Adrenal gland (tissue), 12 donors: Measurements from ENCODE around the gene ACAD8. TPM values are rescaled to one million over a fixed set of nuclear protein-coding genes. Genes with fewer than 3 reads are reported as not detected.

Source experiments
- DNase-seq, 7 donors: peaks; one replicate each; pipeline ENCODE4 v3.0.0-alpha.2; 2019 to 2020
- H3K27ac ChIP-seq, 5 donors: fragments of 200-600 bp; sonication (generic) in 4 of 5; 1 replicate in 3 of 5; 2 replicates in 2 of 5; pipeline versions ENCODE4 v1.5.1 to v1.8.0; 2016 to 2020; ENCODE audit warnings: mild to moderate bottlenecking in 1 of 5
- H3K27me3 ChIP-seq: fragments of 200-600 bp; 2 replicates; pipeline ENCODE4 v1.8.0; 2021
- H3K36me3 ChIP-seq, 2 donors: fragments of 200-600 bp; replicated peaks in 1 of 2; 1 replicate in 1 of 2; 2 replicates in 1 of 2; pipeline versions ENCODE4 v1.5.1 to v1.8.0; 2018 to 2022
- H3K4me1 ChIP-seq, 2 donors: fragments of 200-600 bp; replicated peaks in 1 of 2; 1 replicate in 1 of 2; 2 replicates in 1 of 2; pipeline versions ENCODE4 v1.5.1 to v1.8.0; 2018 to 2021
- H3K4me3 ChIP-seq, 4 donors: fragments of 200-600 bp; sonication (generic) in 3 of 4; one replicate each; pipeline ENCODE4 v1.5.1; 2016 to 2018
- H3K9me3 ChIP-seq, 3 donors: fragments of 200-600 bp; sonication (generic) in 1 of 3; replicated peaks in 1 of 3; 1 replicate in 2 of 3; 2 replicates in 1 of 3; pipeline versions ENCODE4 v1.5.1 to v1.8.0; 2016 to 2021
- POLR2A ChIP-seq, 2 donors: fragments of 450-650 bp; IDR thresholded peaks; one replicate each; pipeline ENCODE4 v1.6.1; 2017; ENCODE audit warnings: antibody characterized with exemption in 2 of 2, mild to moderate bottlenecking in 2 of 2, moderate library complexity in 1 of 2
- WGBS, 4 donors: extraction: QIAGEN DNeasy Blood & Tissue Kit in 2 of 4; methylation state at CpG; one replicate each; pipeline versions ENCODE4 v1.1.5 to v1.1.7; 2013 to 2017; 5-methylcytosine and 5-hydroxymethylcytosine counted together
- intact Hi-C, 2 donors: fragments of 100-400 bp; cut with DNase I; formaldehyde crosslinking; loops; one replicate each; pipeline versions ENCODE4 v1.14.1 to v1.15.0; 2022 to 2023
- polyA plus RNA-seq, 3 donors: library from polyadenylated mRNA; stranded (reverse); fragments of 200-250 nt in 2 of 3; fragments of 350-450 nt in 1 of 3; fragmentation: Illumina TruSeq in 1 of 3; extraction: RNeasy Lipid Tissue Mini Kit (QIAGEN cat#74804) in 1 of 3; gene quantifications; one replicate each; pipeline ENCODE4 v1.2.3, GENCODE V29; 2013 to 2014
- total RNA-seq, 9 donors: library from RNA; depleted of rRNA in 4 of 9; stranded (reverse); fragments of >200 nt in 4 of 9; fragments of 120-200 nt in 1 of 9; fragmentation: NEBNext Ultra II Directional in 1 of 9; extraction: Animal tissue kit (Norgen Biotek cat#: 25700) in 1 of 9; gene quantifications; one replicate each; pipeline versions ENCODE4 v1.1.0 to v1.2.4, GENCODE V29; 2013 to 2023
- TF ChIP-seq, protein P1 (sequence below), 6 experiments: fragments of 450-650 bp in 4 of 6; fragments of 200-600 bp in 2 of 6; sonication (generic) in 1 of 6; IDR thresholded peaks; 1 replicate in 5 of 6; 2 replicates in 1 of 6; pipeline versions ENCODE4 v1.5.1 to v1.8.0; 2016 to 2021; ENCODE audit warnings: antibody characterized with exemption in 6 of 6, mild to moderate bottlenecking in 2 of 6, moderate library complexity in 1 of 6
- donor health status: healthy with polysubstance abuse.
- donor health status: Bipolar disorder and iron deficiency.
- donor health status: DM: yes; HTN: yes; CAD: no.
- donor health status: DM: no; HTN: no; CAD: no.
- donor health status: DM: no; HTN: no; CAD: no.
- donor health status: DM: yes; HTN: yes; CAD: no.

The ACAD8 gene
- total and polyA plus RNA-seq, 12 donors, result 22.4 to 45.0 (median 35.0) TPM

DNA sequence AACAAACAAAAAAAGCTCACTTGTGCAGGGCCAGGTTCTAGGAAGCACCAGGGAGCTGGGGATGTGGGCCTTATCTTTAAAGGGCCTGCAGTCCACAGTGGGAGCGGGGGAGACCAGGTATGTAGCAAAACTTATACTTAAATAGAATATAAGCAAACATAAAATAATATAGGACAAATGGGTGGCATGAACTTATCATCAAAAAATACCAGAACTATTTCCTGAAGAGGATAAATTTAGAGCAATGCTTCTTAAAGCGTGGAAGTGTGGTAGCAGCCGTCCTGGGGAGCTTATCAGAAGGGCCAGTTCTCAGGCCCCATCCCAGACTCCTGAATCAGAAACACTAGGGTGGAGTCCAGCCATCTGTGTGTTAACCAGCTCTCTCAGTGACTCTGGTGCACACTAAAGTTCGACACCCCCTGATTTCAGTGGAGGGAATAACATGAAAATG, 19.6 kb upstream of the ACAD8 start:
- 91 to 98% (median 93%) methylated on average over 4 of the region's 4 CpGs for whole genome bisulfite sequencing, 4 donors
- H3K27ac ChIP-seq, result no peak overlapping the region

DNA sequence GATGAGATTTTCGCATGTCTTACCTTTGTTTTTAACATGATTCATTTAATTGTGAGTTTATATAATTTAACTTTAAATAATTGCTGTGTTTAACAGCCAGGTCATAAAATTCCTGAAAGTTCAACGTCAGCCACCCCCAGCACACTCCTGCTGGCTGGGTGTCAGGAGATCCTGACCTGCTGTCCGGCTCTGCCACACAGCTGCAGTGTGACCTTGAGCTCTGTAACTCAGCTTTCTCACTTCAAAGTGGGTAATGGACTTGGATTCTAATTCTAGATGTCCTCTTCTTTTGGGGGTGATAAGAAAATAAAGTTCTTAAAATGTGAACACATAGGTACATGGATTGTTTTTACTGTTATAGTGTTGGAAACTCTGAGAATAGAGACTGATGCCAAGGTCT, 18.0 kb upstream of the ACAD8 start:
- H3K27ac ChIP-seq, result no peak overlapping the region
- peak in 4 of 7 donors; percentile 52 to 66 (median 56) for DNase-seq
- intact Hi-C loops, result no loop called here
- peaks cover 0 to 41% of the 10 kb centered on the region in 2 donors for H3K36me3 ChIP-seq
- no peaks in the 10 kb centered on the region for H3K27me3 ChIP-seq
- no peak overlapping the region for H3K4me3 ChIP-seq
- TF ChIP-seq POLR2A (IDR thresholded peaks at IDR 0.05), result no peak
- TF ChIP-seq, protein P1, sequence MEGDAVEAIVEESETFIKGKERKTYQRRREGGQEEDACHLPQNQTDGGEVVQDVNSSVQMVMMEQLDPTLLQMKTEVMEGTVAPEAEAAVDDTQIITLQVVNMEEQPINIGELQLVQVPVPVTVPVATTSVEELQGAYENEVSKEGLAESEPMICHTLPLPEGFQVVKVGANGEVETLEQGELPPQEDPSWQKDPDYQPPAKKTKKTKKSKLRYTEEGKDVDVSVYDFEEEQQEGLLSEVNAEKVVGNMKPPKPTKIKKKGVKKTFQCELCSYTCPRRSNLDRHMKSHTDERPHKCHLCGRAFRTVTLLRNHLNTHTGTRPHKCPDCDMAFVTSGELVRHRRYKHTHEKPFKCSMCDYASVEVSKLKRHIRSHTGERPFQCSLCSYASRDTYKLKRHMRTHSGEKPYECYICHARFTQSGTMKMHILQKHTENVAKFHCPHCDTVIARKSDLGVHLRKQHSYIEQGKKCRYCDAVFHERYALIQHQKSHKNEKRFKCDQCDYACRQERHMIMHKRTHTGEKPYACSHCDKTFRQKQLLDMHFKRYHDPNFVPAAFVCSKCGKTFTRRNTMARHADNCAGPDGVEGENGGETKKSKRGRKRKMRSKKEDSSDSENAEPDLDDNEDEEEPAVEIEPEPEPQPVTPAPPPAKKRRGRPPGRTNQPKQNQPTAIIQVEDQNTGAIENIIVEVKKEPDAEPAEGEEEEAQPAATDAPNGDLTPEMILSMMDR (IDR thresholded peaks at IDR 0.05), result no peak
- H3K4me1 ChIP-seq, result peaks cover 6 to 19% of the 10 kb centered on the region in 2 donors
- WGBS, 4 donors, result 63 to 72% (median 67%) methylated on average over 3 of the region's 3 CpGs
- no peaks in the 10 kb centered on the region for H3K9me3 ChIP-seq

More for the DNA sequence above, 19.6 kb upstream of the ACAD8 start:
- intact Hi-C loops, result no loop called here
- DNase-seq, result no peak
- no peak for TF ChIP-seq POLR2A (IDR thresholded peaks at IDR 0.05)
- TF ChIP-seq, protein P1 (IDR thresholded peaks at IDR 0.05), result no peak
- Histone ChIP-seq H3K9me3 (no peaks in the 10 kb centered on the region), H3K27me3 (no peaks in the 10 kb centered on the region), H3K4me3 (no peak overlapping the region), H3K36me3 (peaks cover 0 to 24% of the 10 kb centered on the region in 2 donors), H3K4me1 (peaks cover 8 to 34% of the 10 kb centered on the region in 2 donors)

DNA sequence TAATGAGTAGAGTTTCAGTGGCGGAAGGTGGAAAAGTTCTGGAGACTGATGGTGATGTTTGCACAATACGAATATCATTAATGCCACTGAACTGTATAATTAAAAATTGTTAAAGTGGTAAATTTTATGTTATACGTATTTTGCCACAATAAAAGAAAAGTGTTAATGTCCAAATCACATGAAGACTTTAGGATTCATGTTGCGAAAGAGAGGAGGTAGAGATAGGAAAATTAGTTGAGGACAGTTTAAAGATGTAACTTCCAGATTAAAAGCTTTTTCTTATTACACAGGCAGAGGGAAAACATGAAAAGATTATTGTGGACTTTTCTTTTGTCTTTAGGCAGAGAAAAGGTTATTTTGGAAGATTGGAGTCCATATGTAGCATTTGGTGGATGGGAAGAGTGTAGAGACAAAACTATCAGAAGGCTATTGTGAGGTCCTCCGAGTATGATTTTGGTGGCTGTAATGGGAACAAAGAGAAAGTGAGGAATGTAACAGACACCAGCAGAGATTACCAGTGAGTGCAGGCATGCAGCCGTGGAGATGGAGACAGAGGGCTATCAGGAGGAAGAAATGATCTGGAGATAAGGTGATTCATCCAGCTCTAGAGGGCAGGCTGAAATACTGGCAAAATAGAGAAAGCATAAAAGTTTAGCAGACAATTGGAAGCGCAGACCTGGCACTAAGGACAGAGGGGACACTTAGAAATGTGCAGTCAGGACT, 16.4 kb upstream of the ACAD8 start:
- no peak overlapping the region for H3K27ac ChIP-seq
- no peaks in the 10 kb centered on the region for H3K27me3 ChIP-seq
- intact Hi-C loops, result no loop called here
- no peaks in the 10 kb centered on the region for H3K9me3 ChIP-seq
- H3K4me1 ChIP-seq, result peaks cover 4 to 11% of the 10 kb centered on the region in 2 donors
- 86 to 90% (median 88%) methylated on average over 7 of the region's 7 CpGs for WGBS, 4 donors
- DNase-seq, result peak in 2 of 7 donors; percentile 24 to 30
- no peak for TF ChIP-seq POLR2A (IDR thresholded peaks at IDR 0.05)
- TF ChIP-seq, protein P1 (IDR thresholded peaks at IDR 0.05), result no peak
- peaks cover 0 to 54% of the 10 kb centered on the region in 2 donors for H3K36me3 ChIP-seq
- no peak overlapping the region for H3K4me3 ChIP-seq

DNA sequence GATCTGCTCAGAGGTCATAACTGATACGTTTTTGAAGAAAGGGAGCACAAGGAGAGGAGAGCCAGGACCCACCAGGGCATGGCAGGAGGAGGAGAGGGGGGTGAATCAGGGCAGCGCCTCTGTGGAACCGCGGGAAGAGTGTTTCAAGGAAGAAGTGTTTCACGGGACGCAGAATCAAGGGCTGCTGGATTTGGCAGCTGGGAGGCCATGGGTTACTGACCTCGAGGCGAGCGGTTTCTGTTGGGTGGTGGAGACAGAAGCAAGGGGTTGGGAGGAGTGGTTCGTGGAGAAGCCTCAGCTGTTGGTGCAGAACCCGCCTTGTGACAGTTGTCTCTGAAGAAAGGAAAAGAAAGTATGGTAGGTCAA, 15.8 kb upstream of the ACAD8 start:
- intact Hi-C loops, result no loop called here
- H3K27ac ChIP-seq, result no peak overlapping the region
- peaks cover 0 to 59% of the 10 kb centered on the region in 2 donors for H3K36me3 ChIP-seq
- H3K9me3 ChIP-seq, result no peaks in the 10 kb centered on the region
- H3K4me1 ChIP-seq, result peaks cover 4 to 8% of the 10 kb centered on the region in 2 donors
- no peak overlapping the region for H3K4me3 ChIP-seq
- no peak for DNase-seq
- H3K27me3 ChIP-seq, result no peaks in the 10 kb centered on the region
- TF ChIP-seq, protein P1 (IDR thresholded peaks at IDR 0.05), result no peak
- TF ChIP-seq POLR2A (IDR thresholded peaks at IDR 0.05), result no peak
- 85 to 90% (median 88%) methylated on average over 11 of the region's 11 CpGs for WGBS, 4 donors
